SK-N-MC (cell line): ENCODE results near the gene MYO9A.

ENCODE experiments used
- DNase-seq: peaks from one replicate; pipeline ENCODE4 v3.0.0-alpha.2; 2011; ENCODE audit warnings: low read depth, low spot score
- H3K27ac ChIP-seq: fragments of 200-600 bp; sonication (generic); 2 replicates; pipeline ENCODE4 v1.5.1; 2016; ENCODE audit warnings: mixed run types
- H3K36me3 ChIP-seq: fragments of 200-600 bp; sonication (generic); 2 replicates; pipeline ENCODE4 v1.6.1; 2017; ENCODE audit warnings: antibody characterized with exemption, low read length, mixed read lengths; ENCODE audit not compliant: insufficient read depth
- H3K4me3 ChIP-seq: fragments of 200-600 bp; sonication (generic); 2 replicates; pipeline ENCODE4 v1.5.1; 2016
- H3K9ac ChIP-seq: fragments of 200-600 bp; sonication (generic); 2 replicates; pipeline ENCODE4 v1.8.0; 2017; ENCODE audit warnings: mixed run types, mixed read lengths; ENCODE audit not compliant: insufficient read length
- H3K9me3 ChIP-seq: fragments of 200-600 bp; sonication (generic); 2 replicates; pipeline ENCODE4 v1.6.1; 2017; ENCODE audit warnings: low read depth, mild to moderate bottlenecking, antibody characterized with exemption, low read length, moderate library complexity, mixed read lengths
- EZH2 ChIP-seq: fragments of 200-600 bp; sonication (generic); IDR thresholded peaks from one replicate; pipeline ENCODE4 v1.6.1; 2017; ENCODE audit warnings: antibody characterized with exemption
- FOXP2 ChIP-seq: optimal IDR thresholded peaks from 2 replicates; pipeline ENCODE3; 2011; ENCODE audit warnings: mild to moderate bottlenecking, moderate library complexity; ENCODE audit not compliant: insufficient read depth; ENCODE audit errors: extremely low read length, control extremely low read depth
- POLR2AphosphoS5 ChIP-seq: IDR thresholded peaks from 2 replicates; pipeline ENCODE4 v1.6.1; 2012; ENCODE audit warnings: mild to moderate bottlenecking, low read depth, low read length, borderline replicate concordance

Gene MYO9A

DNA sequence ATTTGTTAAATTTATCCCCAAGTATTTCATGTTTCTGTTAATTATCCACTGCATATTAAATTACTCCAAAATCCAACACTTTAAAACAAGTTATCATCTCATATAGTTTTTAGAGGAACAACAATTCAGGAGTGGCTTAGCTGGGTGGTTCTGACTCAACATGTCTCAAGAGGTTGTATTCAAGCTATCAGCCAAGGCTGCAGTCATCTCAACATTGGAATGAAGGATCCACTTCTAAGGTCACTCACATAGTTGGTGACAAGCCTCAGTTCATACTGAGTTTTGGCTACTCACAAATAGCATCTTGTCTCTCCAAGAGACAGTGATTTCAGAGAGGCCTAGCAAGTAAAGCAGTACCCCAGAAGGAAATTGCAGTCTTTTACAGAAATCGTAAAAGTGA is 172.9 kb downstream of the MYO9A start:
- H3K36me3 ChIP-seq, result no peaks in the 10 kb centered on the region
- no peak for DNase-seq
- no peaks in the 10 kb centered on the region for H3K9me3 ChIP-seq
- no peak overlapping the region for H3K4me3 ChIP-seq
- no peak overlapping the region for H3K27ac ChIP-seq
- no peak overlapping the region for H3K9ac ChIP-seq
- TF ChIP-seq POLR2AphosphoS5 (no peak), EZH2 (no peak), FOXP2 (no peak)

DNA sequence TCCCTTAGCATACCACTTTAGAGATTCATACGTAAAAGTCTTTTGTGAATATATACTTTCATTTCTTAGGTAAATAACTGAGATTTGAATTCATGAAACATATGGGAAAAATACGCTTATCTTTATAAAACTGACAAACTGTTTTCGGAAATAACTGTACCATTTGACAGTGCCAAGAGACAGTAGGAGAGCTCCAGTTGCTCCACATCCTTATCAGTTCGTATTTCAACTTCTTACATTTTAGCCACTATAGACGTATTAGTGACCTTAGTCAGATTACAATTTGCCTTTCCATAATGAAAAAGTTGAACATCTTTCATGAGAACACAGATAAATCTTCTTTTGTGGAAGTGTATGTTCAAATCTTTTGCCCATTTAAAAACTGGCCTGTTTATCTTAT is 174.1 kb downstream of the MYO9A start:
- DNase-seq, result no peak
- TF ChIP-seq POLR2AphosphoS5 (no peak), FOXP2 (no peak), EZH2 (no peak)
- Histone ChIP-seq H3K4me3 (no peak overlapping the region), H3K9ac (no peak overlapping the region), H3K9me3 (no peaks in the 10 kb centered on the region), H3K27ac (no peak overlapping the region), H3K36me3 (no peaks in the 10 kb centered on the region)

DNA sequence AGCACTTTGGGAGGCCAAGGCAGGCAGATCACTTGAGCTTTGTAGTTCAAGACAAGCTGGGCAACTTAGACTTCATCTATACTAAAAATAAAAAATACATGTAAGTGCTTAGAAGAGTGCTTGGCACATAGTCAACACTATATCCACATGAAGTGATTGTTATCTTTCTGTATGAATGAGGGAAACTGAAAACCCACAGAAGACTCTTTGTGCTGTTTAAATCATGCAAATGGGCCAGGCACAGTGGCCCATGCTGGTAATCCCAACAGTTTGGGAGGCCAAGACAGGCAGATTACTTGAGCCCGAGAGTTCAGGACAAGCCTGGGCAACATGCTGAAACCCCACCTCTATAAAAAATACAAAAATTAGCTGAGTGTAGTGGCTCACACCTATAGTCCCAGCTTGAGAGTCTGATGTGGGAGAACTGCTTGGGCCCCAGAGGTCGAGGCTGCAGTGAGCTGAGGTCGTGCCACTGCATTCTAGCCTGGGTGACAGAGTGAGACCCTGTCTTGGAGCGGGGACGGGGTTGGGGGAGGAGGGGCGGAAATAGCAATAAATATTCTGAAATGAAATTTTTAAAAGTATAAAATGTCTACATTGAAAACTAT is 177.9 kb downstream of the MYO9A start:
- Histone ChIP-seq H3K9ac (no peak overlapping the region), H3K4me3 (no peak overlapping the region), H3K9me3 (no peaks in the 10 kb centered on the region), H3K27ac (no peak overlapping the region), H3K36me3 (peaks cover under 1% of the 10 kb centered on the region; the same call in 1 of the 2 replicates)
- TF ChIP-seq EZH2 (no peak), FOXP2 (no peak)
- DNase-seq, result no peak

DNA sequence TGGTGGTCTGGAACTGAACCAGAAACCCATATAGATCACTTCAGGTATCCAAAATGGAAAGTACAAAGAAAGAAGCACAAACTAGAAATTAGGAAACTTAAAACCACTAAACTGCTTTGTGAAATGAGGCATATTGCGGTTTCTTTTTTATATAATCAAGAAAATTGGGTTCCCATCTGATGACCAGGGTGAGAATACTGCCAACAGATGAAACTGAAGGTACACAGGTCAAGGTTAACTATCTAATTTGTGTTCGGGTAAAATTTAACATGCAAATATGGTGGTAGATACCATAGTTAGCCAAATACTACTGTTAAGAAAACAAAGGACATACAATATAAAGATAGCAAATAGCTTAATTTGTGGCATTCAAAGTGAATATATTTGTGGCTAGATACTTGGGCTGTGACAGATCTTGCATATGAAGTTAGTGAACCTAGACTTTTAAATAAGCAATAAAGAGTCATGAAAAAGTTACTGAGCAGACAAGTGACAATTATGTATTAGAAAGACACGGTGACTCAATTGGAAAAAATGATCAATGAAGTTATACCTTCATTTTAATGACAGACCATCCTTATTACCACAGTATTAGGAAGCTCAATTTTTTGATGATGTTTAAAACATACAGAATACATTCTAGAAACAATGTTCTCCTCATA is 180.2 kb downstream of the MYO9A start:
- H3K9me3 ChIP-seq, result no peaks in the 10 kb centered on the region
- H3K9ac ChIP-seq, result no peak overlapping the region
- no peak overlapping the region for H3K4me3 ChIP-seq
- H3K36me3 ChIP-seq, result peaks cover 15% of the 10 kb centered on the region
- H3K27ac ChIP-seq, result no peak overlapping the region
- TF ChIP-seq EZH2, result no peak
- no peak for TF ChIP-seq FOXP2
- TF ChIP-seq POLR2AphosphoS5, result no peak
- DNase-seq, result no peak

DNA sequence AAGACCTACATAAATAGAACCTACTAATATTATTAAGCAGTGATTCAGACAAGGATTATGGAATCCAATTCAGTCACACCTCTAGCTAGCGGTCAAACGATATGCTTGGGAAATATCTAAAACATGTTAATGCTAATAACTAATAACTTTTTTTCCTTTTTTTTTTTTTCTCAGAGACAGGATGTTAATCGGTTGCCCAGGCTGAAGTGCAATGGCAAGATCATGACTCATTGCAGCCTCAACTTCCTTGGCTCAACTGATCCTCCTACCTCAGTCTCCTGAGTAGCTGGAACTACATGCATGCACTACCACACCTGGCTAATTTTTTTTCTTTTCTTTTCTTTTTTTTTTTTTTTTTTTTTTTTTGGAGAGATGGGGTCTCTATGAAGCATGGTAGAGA is 183.5 kb downstream of the MYO9A start:
- DNase-seq, result no peak
- peaks cover 32% of the 10 kb centered on the region for H3K36me3 ChIP-seq
- no peak overlapping the region for H3K27ac ChIP-seq
- no peak overlapping the region for H3K4me3 ChIP-seq
- no peak overlapping the region for H3K9ac ChIP-seq
- peaks cover 7% of the 10 kb centered on the region; the same call in 1 of the 2 replicates for H3K9me3 ChIP-seq
- TF ChIP-seq POLR2AphosphoS5 (no peak), FOXP2 (no peak), EZH2 (no peak)

DNA sequence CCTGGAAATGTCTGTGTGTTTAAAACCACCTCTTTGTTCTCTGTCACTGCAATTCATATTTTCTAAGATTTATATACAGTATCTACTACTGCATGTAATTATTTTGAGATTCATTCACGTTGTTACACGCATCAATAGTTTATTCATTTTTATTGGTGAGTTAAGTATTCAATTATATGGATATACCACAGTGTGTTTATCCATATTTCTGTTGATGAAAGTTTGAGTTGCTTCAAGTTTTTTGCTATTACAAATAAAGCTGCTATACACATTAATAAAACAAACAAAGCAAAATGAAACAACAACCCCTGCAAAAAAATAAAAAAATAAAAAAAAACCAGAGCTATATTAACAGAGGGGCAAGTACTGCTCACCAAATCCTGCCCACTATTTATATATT is 185.3 kb downstream of the MYO9A start:
- Histone ChIP-seq H3K4me3 (no peak overlapping the region), H3K9me3 (peaks cover 7% of the 10 kb centered on the region; the same call in 1 of the 2 replicates), H3K36me3 (peaks cover 32% of the 10 kb centered on the region), H3K9ac (no peak overlapping the region), H3K27ac (no peak overlapping the region)
- DNase-seq, result no peak
- TF ChIP-seq EZH2, result no peak
- no peak for TF ChIP-seq FOXP2
- no peak for TF ChIP-seq POLR2AphosphoS5

DNA sequence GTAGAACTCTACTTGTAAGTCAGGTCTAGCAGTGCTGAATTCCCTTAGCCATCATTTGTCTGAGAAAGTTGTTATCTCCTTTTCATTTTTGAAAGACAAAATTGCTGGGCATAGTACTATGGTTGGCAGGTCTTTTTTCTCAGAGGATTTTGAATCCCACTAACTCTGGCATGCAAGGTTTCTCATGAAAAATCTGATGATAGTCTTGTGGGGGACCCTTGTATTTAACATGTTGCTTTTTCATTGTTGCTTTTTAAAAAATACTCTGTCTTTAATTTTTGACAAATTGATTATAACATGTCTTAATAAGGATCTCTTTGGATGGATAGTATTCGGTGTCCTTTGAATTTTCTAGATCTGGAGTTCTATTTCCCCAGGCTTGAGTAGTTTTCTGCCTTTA is 186.7 kb downstream of the MYO9A start:
- no peak for DNase-seq
- Histone ChIP-seq H3K27ac (no peak overlapping the region), H3K9ac (no peak overlapping the region), H3K4me3 (no peak overlapping the region), H3K36me3 (peaks cover 32% of the 10 kb centered on the region), H3K9me3 (peaks cover 7% of the 10 kb centered on the region; the same call in 1 of the 2 replicates)
- TF ChIP-seq FOXP2, result no peak
- no peak for TF ChIP-seq EZH2
- no peak for TF ChIP-seq POLR2AphosphoS5

DNA sequence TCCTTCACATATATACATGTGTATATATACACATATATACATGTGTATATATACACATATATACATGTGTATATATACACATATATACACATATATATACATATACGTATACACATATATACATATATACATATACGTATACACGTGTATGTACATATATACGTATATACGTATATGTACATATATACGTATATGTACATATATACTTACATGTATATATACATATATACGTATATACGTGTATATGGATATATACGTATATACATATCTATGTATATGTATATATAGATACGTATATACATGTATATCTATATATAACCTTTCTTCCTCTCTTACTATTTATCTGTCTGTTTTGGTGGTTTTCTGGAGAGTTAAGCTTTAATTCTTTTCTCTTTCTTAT is 192.8 kb downstream of the MYO9A start:
- H3K9ac ChIP-seq, result no peak overlapping the region
- H3K9me3 ChIP-seq, result no peaks in the 10 kb centered on the region
- H3K4me3 ChIP-seq, result no peak overlapping the region
- no peak overlapping the region for H3K27ac ChIP-seq
- TF ChIP-seq FOXP2, result no peak
- no peak for TF ChIP-seq EZH2
- TF ChIP-seq POLR2AphosphoS5, result no peak
- DNase-seq, result no peak
- H3K36me3 ChIP-seq, result no peaks in the 10 kb centered on the region
